Measurements from ENCODE around the gene COQ8A. TPM values are rescaled to one million over a fixed set of nuclear protein-coding genes. Genes with fewer than 3 reads are reported as not detected.

The COQ8A gene
- total and polyA plus RNA-seq, 2 donors (not counting 1 experiment from before 2014, with no cell fraction given), result 3.8 to 19.7 TPM

DNA sequence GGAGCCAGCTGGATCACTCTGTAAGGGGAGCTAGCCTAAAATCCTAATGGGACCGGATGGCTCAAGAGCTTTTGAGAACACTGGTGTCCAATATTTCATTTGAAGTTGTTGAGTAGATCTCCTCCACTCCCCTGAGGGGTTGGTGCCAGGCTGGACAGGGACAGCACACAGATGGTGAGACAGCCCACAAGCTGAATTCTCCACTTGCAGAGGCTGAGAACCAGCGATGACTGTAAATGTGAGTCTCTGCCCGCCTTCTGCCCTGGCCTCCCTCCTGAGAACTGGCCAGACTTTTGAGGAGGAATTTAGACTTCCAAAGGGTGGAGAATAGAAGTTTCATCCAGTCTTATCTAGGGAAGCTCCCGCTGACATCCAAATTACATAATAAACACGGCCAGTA lies 20.5 kb upstream of the COQ8A start:
- H3K27me3 ChIP-seq (ENCODE audit: control insufficient read depth, insufficient read depth, low read length), result no peaks in the 10 kb centered on the region

DNA sequence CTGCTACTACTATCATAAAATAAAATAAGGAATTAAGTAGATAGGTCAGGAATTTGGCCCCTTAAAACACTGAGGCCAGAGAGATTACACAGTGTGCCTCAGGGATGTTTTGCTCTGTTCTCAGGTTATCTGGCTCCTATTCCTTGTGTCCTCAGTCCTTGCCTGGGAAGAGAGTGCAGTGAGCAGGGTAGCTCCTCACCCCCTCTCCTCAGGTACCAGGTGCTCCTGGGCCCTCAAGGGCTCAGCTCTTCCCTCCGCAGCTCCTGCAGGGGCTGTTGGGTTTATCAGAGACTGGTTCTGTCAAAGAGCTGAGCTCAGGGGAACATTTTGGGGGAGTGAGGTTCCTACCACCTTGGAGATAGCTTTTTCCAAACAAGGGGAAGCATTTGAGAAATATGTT lies 20.1 kb upstream of the COQ8A start:
- no peaks in the 10 kb centered on the region for H3K36me3 ChIP-seq (ENCODE audit: control insufficient read depth, insufficient read depth, low read length)
- no peak overlapping the region for H3K4me2 ChIP-seq (ENCODE audit: extremely low read depth, insufficient read depth, low read length)
- DNase-seq (ENCODE audit: low read depth in 2 of 2), result no peak
- no peaks in the 10 kb centered on the region for H3K27me3 ChIP-seq (ENCODE audit: control insufficient read depth, insufficient read depth, low read length)
- H2AFZ ChIP-seq (ENCODE audit: low read length), result no peak overlapping the region
- no peaks in the 10 kb centered on the region for H3K79me2 ChIP-seq (ENCODE audit: control insufficient read depth, insufficient read depth, low read length)
- no peaks in the 10 kb centered on the region for H3K4me1 ChIP-seq (ENCODE audit: control insufficient read depth, extremely low read depth, insufficient read depth, low read length)
- H3K9me3 ChIP-seq (ENCODE audit: control insufficient read depth, insufficient read depth, low read depth, low read length), result no peaks in the 10 kb centered on the region
- no peaks in the 10 kb centered on the region for H4K20me1 ChIP-seq (ENCODE audit: control insufficient read depth, extremely low read depth, insufficient read depth, low read length)
- H3K4me3 ChIP-seq (replicated peaks in 1 of 4; ENCODE audit: control extremely low read depth in 1 of 4, insufficient read depth in 1 of 4, low read depth in 3 of 4, low read length in 4 of 4), result no peak overlapping the region
- H3K27ac ChIP-seq (ENCODE audit: insufficient read depth, low read length), result no peak overlapping the region
- H3K9ac ChIP-seq (ENCODE audit: insufficient read depth, low read length), result no peak overlapping the region
- TF ChIP-seq, protein P1, sequence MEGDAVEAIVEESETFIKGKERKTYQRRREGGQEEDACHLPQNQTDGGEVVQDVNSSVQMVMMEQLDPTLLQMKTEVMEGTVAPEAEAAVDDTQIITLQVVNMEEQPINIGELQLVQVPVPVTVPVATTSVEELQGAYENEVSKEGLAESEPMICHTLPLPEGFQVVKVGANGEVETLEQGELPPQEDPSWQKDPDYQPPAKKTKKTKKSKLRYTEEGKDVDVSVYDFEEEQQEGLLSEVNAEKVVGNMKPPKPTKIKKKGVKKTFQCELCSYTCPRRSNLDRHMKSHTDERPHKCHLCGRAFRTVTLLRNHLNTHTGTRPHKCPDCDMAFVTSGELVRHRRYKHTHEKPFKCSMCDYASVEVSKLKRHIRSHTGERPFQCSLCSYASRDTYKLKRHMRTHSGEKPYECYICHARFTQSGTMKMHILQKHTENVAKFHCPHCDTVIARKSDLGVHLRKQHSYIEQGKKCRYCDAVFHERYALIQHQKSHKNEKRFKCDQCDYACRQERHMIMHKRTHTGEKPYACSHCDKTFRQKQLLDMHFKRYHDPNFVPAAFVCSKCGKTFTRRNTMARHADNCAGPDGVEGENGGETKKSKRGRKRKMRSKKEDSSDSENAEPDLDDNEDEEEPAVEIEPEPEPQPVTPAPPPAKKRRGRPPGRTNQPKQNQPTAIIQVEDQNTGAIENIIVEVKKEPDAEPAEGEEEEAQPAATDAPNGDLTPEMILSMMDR (conservative IDR thresholded peaks at IDR 0.05 in 1 of 2, IDR thresholded peaks at IDR 0.05 in 1 of 2; ENCODE audit: low read depth in 1 of 2, low read length in 2 of 2), result no peak
- no peak for TF ChIP-seq EZH2 (IDR thresholded peaks at IDR 0.05; ENCODE audit: low read length, missing control alignments)

More for the DNA sequence above, 20.5 kb upstream of the COQ8A start:
- no peak for DNase-seq (ENCODE audit: low read depth in 2 of 2)
- H4K20me1 ChIP-seq (ENCODE audit: control insufficient read depth, extremely low read depth, insufficient read depth, low read length), result no peaks in the 10 kb centered on the region
- H3K27ac ChIP-seq (ENCODE audit: insufficient read depth, low read length), result no peak overlapping the region
- H3K4me3 ChIP-seq (replicated peaks in 1 of 4; ENCODE audit: control extremely low read depth in 1 of 4, insufficient read depth in 1 of 4, low read depth in 3 of 4, low read length in 4 of 4), result no peak overlapping the region
- H3K9ac ChIP-seq (ENCODE audit: insufficient read depth, low read length), result no peak overlapping the region
- TF ChIP-seq EZH2 (IDR thresholded peaks at IDR 0.05; ENCODE audit: low read length, missing control alignments), result no peak
- TF ChIP-seq, protein P1 (conservative IDR thresholded peaks at IDR 0.05 in 1 of 2, IDR thresholded peaks at IDR 0.05 in 1 of 2; ENCODE audit: low read depth in 1 of 2, low read length in 2 of 2), result no peak
- no peaks in the 10 kb centered on the region for H3K36me3 ChIP-seq (ENCODE audit: control insufficient read depth, insufficient read depth, low read length)
- no peak overlapping the region for H2AFZ ChIP-seq (ENCODE audit: low read length)
- no peaks in the 10 kb centered on the region for H3K4me1 ChIP-seq (ENCODE audit: control insufficient read depth, extremely low read depth, insufficient read depth, low read length)
- H3K9me3 ChIP-seq (ENCODE audit: control insufficient read depth, insufficient read depth, low read depth, low read length), result no peaks in the 10 kb centered on the region
- no peaks in the 10 kb centered on the region for H3K79me2 ChIP-seq (ENCODE audit: control insufficient read depth, insufficient read depth, low read length)
- no peak overlapping the region for H3K4me2 ChIP-seq (ENCODE audit: extremely low read depth, insufficient read depth, low read length)

DNA sequence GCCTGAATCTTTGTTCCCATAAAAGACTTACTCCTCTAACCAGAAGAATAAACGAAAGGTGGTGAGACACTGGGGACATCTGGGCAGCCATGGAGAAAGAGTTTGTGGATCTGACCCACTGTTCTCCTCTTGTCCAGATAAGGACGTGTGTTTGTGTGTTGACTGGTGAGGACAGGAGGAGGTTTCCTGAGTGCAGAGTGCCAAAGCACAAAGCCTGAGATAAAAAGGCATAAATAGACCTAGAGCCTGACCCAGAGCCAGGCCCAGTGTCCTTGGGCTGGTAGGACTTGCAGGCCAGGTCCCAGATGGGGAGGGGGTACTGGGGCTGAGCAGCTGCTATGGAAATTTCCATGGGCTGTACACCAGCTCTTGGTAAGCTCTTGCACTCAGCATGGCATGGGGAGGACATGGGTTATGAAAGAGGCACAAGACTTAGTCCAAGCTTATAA lies 19.6 kb upstream of the COQ8A start:
- H4K20me1 ChIP-seq (ENCODE audit: control insufficient read depth, extremely low read depth, insufficient read depth, low read length), result no peaks in the 10 kb centered on the region
- H3K4me3 ChIP-seq (replicated peaks in 1 of 4; ENCODE audit: control extremely low read depth in 1 of 4, insufficient read depth in 1 of 4, low read depth in 3 of 4, low read length in 4 of 4), result no peak overlapping the region
- no peak overlapping the region for H2AFZ ChIP-seq (ENCODE audit: low read length)
- no peaks in the 10 kb centered on the region for H3K4me1 ChIP-seq (ENCODE audit: control insufficient read depth, extremely low read depth, insufficient read depth, low read length)
- no peaks in the 10 kb centered on the region for H3K79me2 ChIP-seq (ENCODE audit: control insufficient read depth, insufficient read depth, low read length)
- no peak overlapping the region for H3K4me2 ChIP-seq (ENCODE audit: extremely low read depth, insufficient read depth, low read length)
- TF ChIP-seq, protein P1 (conservative IDR thresholded peaks at IDR 0.05 in 1 of 2, IDR thresholded peaks at IDR 0.05 in 1 of 2; ENCODE audit: low read depth in 1 of 2, low read length in 2 of 2), result no peak
- no peak for TF ChIP-seq EZH2 (IDR thresholded peaks at IDR 0.05; ENCODE audit: low read length, missing control alignments)
- H3K27ac ChIP-seq (ENCODE audit: insufficient read depth, low read length), result no peak overlapping the region
- no peak for DNase-seq (ENCODE audit: low read depth in 2 of 2)
- no peak overlapping the region for H3K9ac ChIP-seq (ENCODE audit: insufficient read depth, low read length)
- H3K9me3 ChIP-seq (ENCODE audit: control insufficient read depth, insufficient read depth, low read depth, low read length), result no peaks in the 10 kb centered on the region
- no peaks in the 10 kb centered on the region for H3K27me3 ChIP-seq (ENCODE audit: control insufficient read depth, insufficient read depth, low read length)
- H3K36me3 ChIP-seq (ENCODE audit: control insufficient read depth, insufficient read depth, low read length), result no peaks in the 10 kb centered on the region

All from fibroblast of lung (primary cell).